ENCODE measurements around the gene PKD1.

DNA sequence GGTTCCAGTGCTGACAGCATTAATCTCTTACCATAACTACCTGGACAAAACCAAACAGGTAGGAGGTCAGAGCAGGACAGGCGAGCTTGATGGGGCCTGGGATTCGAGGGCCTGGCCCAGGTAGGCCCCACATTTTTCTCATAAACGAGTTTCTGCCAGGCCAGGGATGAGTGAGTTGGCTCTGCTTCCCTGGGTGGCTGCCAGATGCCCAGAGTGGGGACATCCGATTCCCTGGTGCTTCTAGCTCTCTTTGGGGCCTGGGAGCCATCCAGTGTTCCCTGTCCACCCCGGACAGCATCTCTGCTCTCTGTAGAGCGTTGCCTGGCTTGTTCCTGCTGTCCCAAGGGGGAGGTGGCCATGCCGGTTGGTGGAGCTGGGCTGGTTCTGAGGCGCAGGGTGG lies 62.8 kb downstream of the PKD1 start:
- TF ChIP-seq, protein P1, sequence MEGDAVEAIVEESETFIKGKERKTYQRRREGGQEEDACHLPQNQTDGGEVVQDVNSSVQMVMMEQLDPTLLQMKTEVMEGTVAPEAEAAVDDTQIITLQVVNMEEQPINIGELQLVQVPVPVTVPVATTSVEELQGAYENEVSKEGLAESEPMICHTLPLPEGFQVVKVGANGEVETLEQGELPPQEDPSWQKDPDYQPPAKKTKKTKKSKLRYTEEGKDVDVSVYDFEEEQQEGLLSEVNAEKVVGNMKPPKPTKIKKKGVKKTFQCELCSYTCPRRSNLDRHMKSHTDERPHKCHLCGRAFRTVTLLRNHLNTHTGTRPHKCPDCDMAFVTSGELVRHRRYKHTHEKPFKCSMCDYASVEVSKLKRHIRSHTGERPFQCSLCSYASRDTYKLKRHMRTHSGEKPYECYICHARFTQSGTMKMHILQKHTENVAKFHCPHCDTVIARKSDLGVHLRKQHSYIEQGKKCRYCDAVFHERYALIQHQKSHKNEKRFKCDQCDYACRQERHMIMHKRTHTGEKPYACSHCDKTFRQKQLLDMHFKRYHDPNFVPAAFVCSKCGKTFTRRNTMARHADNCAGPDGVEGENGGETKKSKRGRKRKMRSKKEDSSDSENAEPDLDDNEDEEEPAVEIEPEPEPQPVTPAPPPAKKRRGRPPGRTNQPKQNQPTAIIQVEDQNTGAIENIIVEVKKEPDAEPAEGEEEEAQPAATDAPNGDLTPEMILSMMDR (IDR thresholded peaks at IDR 0.05), result no peak
- TF ChIP-seq EZH2 (IDR thresholded peaks at IDR 0.05; ENCODE audit: borderline replicate concordance, insufficient read depth, low read depth, low read length, poor library complexity, severe bottlenecking), result no peak

Data from B cell (primary cell).